Neural progenitor cell (in vitro differentiated cells): Measurements from ENCODE around the gene PKHD1.

ENCODE experiments used
- CTCF ChIP-seq: fragments of 200-600 bp; sonication (generic); IDR thresholded peaks from 2 replicates; pipeline ENCODE4 v1.5.1; 2017; ENCODE audit warnings: antibody characterized with exemption, mild to moderate bottlenecking
- EZH2phosphoT487 ChIP-seq: fragments of 200-600 bp; sonication (generic); IDR thresholded peaks from 2 replicates; pipeline ENCODE4 v1.6.1; 2017; ENCODE audit warnings: antibody characterized with exemption

GRCh38 chr6:52086741-52087140 is 672 bp downstream of the PKHD1 start:
- TF ChIP-seq CTCF, result no peak
- no peak for TF ChIP-seq EZH2phosphoT487
